ENCODE results near the gene COX19. TPM values are rescaled to one million over a fixed set of nuclear protein-coding genes. Genes with fewer than 3 reads are reported as not detected.

Gene COX19
- total and polyA plus RNA-seq, 2 of the 13 experiments (the other 11 are each of a cell fraction or from before 2014, with no cell fraction given) = 11.5 to 21.7 TPM

DNA sequence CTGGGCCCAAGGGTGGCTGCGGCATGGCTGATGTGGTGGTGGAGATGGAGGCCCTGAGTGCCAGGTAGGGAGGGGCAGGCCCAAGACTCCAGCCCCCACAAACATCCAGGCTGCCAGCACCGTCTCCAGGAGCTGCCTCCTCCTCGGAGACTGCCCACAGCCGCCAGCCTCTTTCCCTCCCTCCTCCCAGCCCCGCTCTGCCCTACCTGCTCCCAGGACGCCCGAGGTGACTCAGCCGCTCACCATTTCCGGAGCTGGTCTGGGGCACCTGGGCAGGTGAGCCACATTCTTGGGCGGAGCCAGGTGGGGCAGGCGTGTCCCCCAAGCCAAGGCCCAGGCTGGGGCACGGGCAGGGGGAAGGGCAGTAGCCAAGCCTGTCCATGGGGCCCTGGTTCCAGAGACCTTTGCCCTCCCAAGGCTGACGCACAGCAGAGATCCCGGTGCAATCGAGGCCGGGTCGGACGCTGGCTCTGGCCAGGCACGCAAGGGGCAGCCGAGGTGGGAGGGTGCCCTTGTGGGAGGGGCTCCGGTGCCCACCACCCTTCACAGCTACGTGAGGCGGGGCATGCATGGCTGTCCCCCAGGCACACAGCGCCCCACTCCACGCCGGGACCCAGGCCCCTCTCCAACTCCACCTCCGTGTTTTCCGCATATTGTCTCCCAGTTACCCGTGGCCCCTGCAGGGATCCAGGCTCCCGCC lies 29.6 kb downstream of the COX19 start (continued):
- TF ChIP-seq ETV5 (CRISPR knock-in tag; IDR thresholded peaks at IDR 0.05; ENCODE audit: borderline replicate concordance) (no peak), ARNT (IDR thresholded peaks at IDR 0.05) (no peak), HIC2 (CRISPR knock-in tag; IDR thresholded peaks at IDR 0.05; ENCODE audit: low read depth) (peak; percentile 80; the same call in 1 of the 2 replicates), SMAD3 (CRISPR knock-in tag; IDR thresholded peaks at IDR 0.05) (no peak), ZNF598 (CRISPR knock-in tag; IDR thresholded peaks at IDR 0.05; ENCODE audit: borderline replicate concordance) (peak; percentile 26; the same call in 1 of the 2 replicates), ZBTB7A (CRISPR knock-in tag; IDR thresholded peaks at IDR 0.05) (peak; percentile 48; the same call in 1 of the 2 replicates), ZBTB4 (CRISPR knock-in tag; IDR thresholded peaks at IDR 0.05; ENCODE audit: borderline replicate concordance) (peak; percentile 23; the same call in 1 of the 2 replicates), ZNF674 (CRISPR knock-in tag; IDR thresholded peaks at IDR 0.05; ENCODE audit: low read depth) (no peak), NONO (IDR thresholded peaks at IDR 0.05) (no peak), NONO (CRISPR knock-in tag; conservative IDR thresholded peaks at IDR 0.05) (peak; percentile 41; the same call in 1 of the 2 replicates), ZNF772 (CRISPR knock-in tag; IDR thresholded peaks at IDR 0.05) (peak; percentile 60; the same call in 1 of the 2 replicates), HNRNPL (IDR thresholded peaks at IDR 0.05; ENCODE audit: low read depth, low read length) (peak; percentile 78), ZNF329 (CRISPR knock-in tag; IDR thresholded peaks at IDR 0.05; ENCODE audit: low read depth) (no peak), ZNF780A (CRISPR knock-in tag; IDR thresholded peaks at IDR 0.05) (no peak), ZFY (CRISPR knock-in tag; IDR thresholded peaks at IDR 0.05) (peak; percentile 37; the same call in 1 of the 2 replicates), SKIL (CRISPR knock-in tag; IDR thresholded peaks at IDR 0.05; ENCODE audit: borderline replicate concordance) (0 out of 2 replicates have a peak, but pooled peaks have one; percentile 22), HNRNPH1 (optimal IDR thresholded peaks at IDR 0.05; ENCODE audit: low read depth, low read length) (no peak), HNRNPK (IDR thresholded peaks at IDR 0.05; ENCODE audit: low read depth, low read length, poor library complexity, severe bottlenecking) (peak; percentile 23)
- TF ChIP-seq, protein P1, sequence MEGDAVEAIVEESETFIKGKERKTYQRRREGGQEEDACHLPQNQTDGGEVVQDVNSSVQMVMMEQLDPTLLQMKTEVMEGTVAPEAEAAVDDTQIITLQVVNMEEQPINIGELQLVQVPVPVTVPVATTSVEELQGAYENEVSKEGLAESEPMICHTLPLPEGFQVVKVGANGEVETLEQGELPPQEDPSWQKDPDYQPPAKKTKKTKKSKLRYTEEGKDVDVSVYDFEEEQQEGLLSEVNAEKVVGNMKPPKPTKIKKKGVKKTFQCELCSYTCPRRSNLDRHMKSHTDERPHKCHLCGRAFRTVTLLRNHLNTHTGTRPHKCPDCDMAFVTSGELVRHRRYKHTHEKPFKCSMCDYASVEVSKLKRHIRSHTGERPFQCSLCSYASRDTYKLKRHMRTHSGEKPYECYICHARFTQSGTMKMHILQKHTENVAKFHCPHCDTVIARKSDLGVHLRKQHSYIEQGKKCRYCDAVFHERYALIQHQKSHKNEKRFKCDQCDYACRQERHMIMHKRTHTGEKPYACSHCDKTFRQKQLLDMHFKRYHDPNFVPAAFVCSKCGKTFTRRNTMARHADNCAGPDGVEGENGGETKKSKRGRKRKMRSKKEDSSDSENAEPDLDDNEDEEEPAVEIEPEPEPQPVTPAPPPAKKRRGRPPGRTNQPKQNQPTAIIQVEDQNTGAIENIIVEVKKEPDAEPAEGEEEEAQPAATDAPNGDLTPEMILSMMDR (CRISPR knock-in tag; IDR thresholded peaks at IDR 0.05) = peak; percentile 4; the same call in 1 of the 2 replicates
